ENCODE data around the gene NEUROD4. TPM values are rescaled to one million over a fixed set of nuclear protein-coding genes. Genes with fewer than 3 reads are reported as not detected.
"Not testable (repeated sequence)": the region's sequence is repeated elsewhere in the genome, so short reads cannot be mapped to it uniquely, and the experiment has no call there.

NEUROD4 gene
- total RNA-seq, 1 donor from 2014 or later, result not detected

DNA sequence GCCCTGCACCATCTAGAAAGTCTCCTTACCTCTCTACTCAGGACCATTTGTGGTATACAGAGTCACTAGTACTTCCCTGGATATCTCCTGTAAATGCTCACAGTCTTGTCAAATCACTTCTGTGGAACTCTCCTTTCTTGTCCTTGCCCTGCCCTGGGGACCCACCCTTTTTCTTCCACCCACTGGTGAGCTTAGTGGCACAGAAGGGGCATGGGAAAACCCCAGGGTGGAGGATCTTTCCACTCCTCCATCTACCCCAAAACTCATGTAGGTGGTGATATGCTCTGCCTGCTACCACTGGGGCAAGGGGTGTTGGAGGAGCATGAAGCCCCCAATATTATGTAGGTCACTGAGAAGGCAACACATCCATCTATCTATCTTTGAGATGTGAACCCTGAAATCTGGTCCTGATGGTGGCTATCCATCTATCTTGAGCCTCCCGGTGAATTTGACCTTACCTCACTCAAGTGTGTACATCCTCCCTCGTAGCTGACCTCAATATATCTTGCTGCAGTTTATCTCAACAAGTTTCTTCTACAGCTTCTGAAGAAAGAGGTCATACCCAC is 36.2 kb upstream of the NEUROD4 start:
- Mint-ChIP-seq H3K9me3 (no peaks in the 10 kb centered on the region), H3K27me3 (no peaks in the 10 kb centered on the region), H3K4me3 (peak overlapping the region; percentile 89), H3K27ac (peak overlapping the region; percentile 97), H3K36me3 (ENCODE audit: low read depth) (peaks cover 45% of the 10 kb centered on the region), H3K4me1 (peaks cover 77% of the 10 kb centered on the region)
- ATAC-seq (ENCODE audit: low read depth), result no peak
- intact Hi-C loops (cut with micrococcal nuclease), result loop anchor here (1.0 to 10.0 kb wide), 4 partner anchors 10 to 831 kb away; partner anchors contain the start of genes ORMDL2 and SARNP
- TF ChIP-seq, protein P1, sequence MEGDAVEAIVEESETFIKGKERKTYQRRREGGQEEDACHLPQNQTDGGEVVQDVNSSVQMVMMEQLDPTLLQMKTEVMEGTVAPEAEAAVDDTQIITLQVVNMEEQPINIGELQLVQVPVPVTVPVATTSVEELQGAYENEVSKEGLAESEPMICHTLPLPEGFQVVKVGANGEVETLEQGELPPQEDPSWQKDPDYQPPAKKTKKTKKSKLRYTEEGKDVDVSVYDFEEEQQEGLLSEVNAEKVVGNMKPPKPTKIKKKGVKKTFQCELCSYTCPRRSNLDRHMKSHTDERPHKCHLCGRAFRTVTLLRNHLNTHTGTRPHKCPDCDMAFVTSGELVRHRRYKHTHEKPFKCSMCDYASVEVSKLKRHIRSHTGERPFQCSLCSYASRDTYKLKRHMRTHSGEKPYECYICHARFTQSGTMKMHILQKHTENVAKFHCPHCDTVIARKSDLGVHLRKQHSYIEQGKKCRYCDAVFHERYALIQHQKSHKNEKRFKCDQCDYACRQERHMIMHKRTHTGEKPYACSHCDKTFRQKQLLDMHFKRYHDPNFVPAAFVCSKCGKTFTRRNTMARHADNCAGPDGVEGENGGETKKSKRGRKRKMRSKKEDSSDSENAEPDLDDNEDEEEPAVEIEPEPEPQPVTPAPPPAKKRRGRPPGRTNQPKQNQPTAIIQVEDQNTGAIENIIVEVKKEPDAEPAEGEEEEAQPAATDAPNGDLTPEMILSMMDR (IDR thresholded peaks at IDR 0.05), result no peak
- ChIA-PET CTCF (interaction anchor here (0.6 to 2.6 kb wide), 3 partner anchors 9 to 128 kb away, joined by 3 to 27 read pairs (median 5); no protein-coding TSS in a partner anchor), POLR2A (interaction anchor here (2.5 kb wide), 1 partner anchor 9 kb away, joined by 10 read pairs; no protein-coding TSS in a partner anchor)
- no peak for DNase-seq

DNA sequence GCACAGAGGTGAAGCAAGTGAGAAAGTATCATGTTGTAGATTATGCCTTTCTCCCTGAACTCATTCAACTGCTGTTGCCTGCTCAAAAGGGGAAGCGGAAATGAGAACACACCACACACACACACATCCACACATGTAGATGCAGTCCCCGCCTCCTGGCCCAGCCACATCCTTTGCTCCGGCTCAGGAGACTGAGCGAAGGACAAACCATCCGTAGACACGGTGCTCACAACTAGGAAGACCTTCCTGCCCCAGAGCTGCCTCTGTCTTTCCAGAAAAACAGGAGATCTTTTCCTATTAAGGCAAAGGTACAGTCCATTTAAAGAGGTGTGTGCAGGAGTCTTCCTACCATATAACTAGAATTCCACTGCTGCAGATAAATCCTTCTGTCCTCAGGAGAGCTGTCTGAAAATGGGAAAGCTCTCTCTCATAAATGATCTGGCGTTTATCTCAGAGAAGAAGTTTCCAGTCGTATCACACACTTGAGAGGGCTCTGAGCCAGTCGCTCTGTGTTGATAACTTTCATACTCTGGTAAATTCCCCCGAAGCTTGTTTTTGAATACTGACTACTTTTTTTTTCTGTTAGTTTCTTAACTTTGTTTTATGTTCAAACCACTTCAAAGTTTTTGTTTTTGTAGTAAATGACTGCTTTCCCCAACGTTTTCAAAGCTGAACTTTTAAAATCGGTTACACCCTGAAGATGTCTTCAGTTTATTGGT is 35.0 kb upstream of the NEUROD4 start, which contains the start of gene TESPA1:
Gene TESPA1 (minus strand): TSS at position 105 of the 719 bp plus-strand sequence. CDS start 10,200 bp downstream, outside the sequence.
- Mint-ChIP-seq H3K27me3 (no peaks in the 10 kb centered on the region), H3K9me3 (no peaks in the 10 kb centered on the region), H3K4me3 (peak within 1 kb of the TSS; percentile 89), H3K36me3 (ENCODE audit: low read depth) (peaks cover 36% of the 10 kb centered on the region), H3K27ac (peak within 1 kb of the TSS; percentile 97), H3K4me1 (peaks cover 80% of the 10 kb centered on the region)
- ATAC-seq (ENCODE audit: low read depth) (peak; percentile 97), DNase-seq (peak; percentile 62)
- CTCF ChIA-PET, result interaction anchor here (0.8 to 2.6 kb wide), 7 partner anchors 8 to 282 kb away, joined by 3 to 31 read pairs (median 3); no protein-coding TSS in a partner anchor
- intact Hi-C loops (cut with micrococcal nuclease), result loop anchor here (1.0 to 10.0 kb wide), 4 partner anchors 8 to 830 kb away; partner anchors contain the start of genes ORMDL2 and SARNP
- TF ChIP-seq, protein P1 (IDR thresholded peaks at IDR 0.05), result no peak
- POLR2A ChIA-PET, result interaction anchor here (0.6 to 2.5 kb wide), 9 partner anchors 8 to 967 kb away, joined by 3 to 10 read pairs (median 3); no protein-coding TSS in a partner anchor

DNA sequence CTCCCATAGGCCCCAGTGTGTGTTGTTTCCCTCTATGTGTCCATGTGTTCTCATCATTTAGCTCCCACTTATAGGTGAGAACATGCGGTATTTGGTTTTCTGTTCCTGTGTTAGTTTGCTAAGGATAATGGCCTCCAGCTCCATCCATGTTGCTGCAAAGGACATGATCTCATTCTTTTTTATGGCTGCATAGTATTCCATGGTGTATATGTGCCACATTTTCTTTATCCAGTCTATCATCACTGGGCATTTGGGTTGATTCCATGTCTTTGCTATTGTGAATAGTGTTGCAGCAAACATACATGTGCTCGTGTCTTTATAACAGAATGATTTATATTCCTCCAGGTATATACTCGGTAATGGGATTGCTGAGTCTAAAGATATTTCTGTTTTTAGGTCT is 33.0 kb upstream of the NEUROD4 start:
- CTCF ChIA-PET, result interaction anchor here (0.9 to 2.4 kb wide), 2 partner anchors 84 to 237 kb away, joined by 3 to 31 read pairs; no protein-coding TSS in a partner anchor
- intact Hi-C loops (cut with micrococcal nuclease), result loop anchor here (10.0 kb wide), 1 partner anchor 828 kb away; the partner anchor contains the start of genes ORMDL2 and SARNP
- DNase-seq; H3K4me3 Mint-ChIP-seq; ATAC-seq (ENCODE audit: low read depth); H3K27ac Mint-ChIP-seq; H3K27me3 Mint-ChIP-seq; H3K9me3 Mint-ChIP-seq; POLR2A ChIA-PET: not testable (repeated sequence)
- Mint-ChIP-seq H3K4me1 (peaks cover 86% of the 10 kb centered on the region), H3K36me3 (ENCODE audit: low read depth) (peaks cover 21% of the 10 kb centered on the region)

DNA sequence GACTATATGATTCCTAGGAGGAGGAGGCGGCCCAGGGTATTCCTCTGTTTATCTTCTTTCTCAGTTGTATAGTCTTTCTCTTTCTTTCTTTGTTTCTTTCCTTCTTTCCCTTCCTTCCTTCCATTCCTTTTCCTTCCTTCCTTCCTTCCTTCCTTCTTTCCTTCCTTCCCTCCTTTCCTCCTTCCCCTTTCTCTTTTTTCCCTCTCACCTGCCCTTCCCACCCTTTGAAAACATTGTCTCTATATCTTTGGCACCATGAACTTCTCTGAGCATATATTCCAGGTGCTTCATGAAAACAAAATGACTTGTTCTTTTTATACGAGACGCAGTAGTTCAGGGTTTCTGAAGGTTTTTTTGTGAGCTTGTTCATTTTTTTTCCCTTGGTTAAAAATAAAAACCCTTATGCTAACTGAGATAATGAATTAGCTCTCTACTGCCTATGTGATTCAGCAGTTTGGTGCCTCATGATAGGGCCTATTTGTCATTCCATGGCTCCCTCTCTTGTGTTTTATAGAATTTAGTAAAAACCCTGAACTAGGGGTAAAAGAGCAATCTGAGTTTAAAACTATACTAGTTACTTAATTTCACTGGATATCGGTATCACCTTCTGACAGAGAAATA is 32.1 kb upstream of the NEUROD4 start:
- peaks cover 83% of the 10 kb centered on the region for H3K4me1 Mint-ChIP-seq
- ChIA-PET CTCF (interaction anchor here (1.1 to 1.6 kb wide), 2 partner anchors 84 to 87 kb away, joined by 5 read pairs; no protein-coding TSS in a partner anchor), POLR2A (interaction anchor here (0.7 kb wide), 2 partner anchors 8 to 658 kb away, joined by 3 read pairs; no protein-coding TSS in a partner anchor)
- TF ChIP-seq, protein P1 (IDR thresholded peaks at IDR 0.05), result no peak
- H3K27me3 Mint-ChIP-seq, result no peaks in the 10 kb centered on the region
- H3K36me3 Mint-ChIP-seq (ENCODE audit: low read depth), result peaks cover 11% of the 10 kb centered on the region
- ATAC-seq (ENCODE audit: low read depth) (no peak), DNase-seq (no peak)
- H3K27ac Mint-ChIP-seq, result peak overlapping the region; percentile 19
- intact Hi-C loops (cut with micrococcal nuclease), result loop anchor here (10.0 kb wide), 1 partner anchor 827 kb away; the partner anchor contains the start of genes ORMDL2 and SARNP
- no peaks in the 10 kb centered on the region for H3K9me3 Mint-ChIP-seq
- no peak overlapping the region for H3K4me3 Mint-ChIP-seq

- H3K4me3 Mint-ChIP-seq, result peak overlapping the region; percentile 16
- POLR2A ChIA-PET, result no interaction called here
- no peak for DNase-seq
Observed at GRCh38 chr12:54988402-54989054, 31.2 kb upstream of the NEUROD4 start.

More at GRCh38 chr12:54988402-54989054, 31.2 kb upstream of the NEUROD4 start:
- peaks cover 79% of the 10 kb centered on the region for H3K4me1 Mint-ChIP-seq
- no peak for ATAC-seq (ENCODE audit: low read depth)
- TF ChIP-seq, protein P1 (IDR thresholded peaks at IDR 0.05), result no peak
- peaks cover 9% of the 10 kb centered on the region for H3K36me3 Mint-ChIP-seq (ENCODE audit: low read depth)
- intact Hi-C loops (cut with micrococcal nuclease), result loop anchor here (10.0 kb wide), 1 partner anchor 826 kb away; the partner anchor contains the start of genes ORMDL2 and SARNP
- H3K27me3 Mint-ChIP-seq, result no peaks in the 10 kb centered on the region
- CTCF ChIA-PET, result interaction anchor here (1.1 to 1.6 kb wide), 2 partner anchors 84 to 86 kb away, joined by 5 read pairs; no protein-coding TSS in a partner anchor
- H3K27ac Mint-ChIP-seq, result peak overlapping the region; percentile 76
- no peaks in the 10 kb centered on the region for H3K9me3 Mint-ChIP-seq

All from activated B cell treated with CpG ODN at 0.5 μM for 24 hours (primary cell).